ENCODE measurements around the gene GPC3.
A peak's percentile ranks its signal among the peaks of the same experiment; 100 is the strongest.

Gene GPC3

DNA sequence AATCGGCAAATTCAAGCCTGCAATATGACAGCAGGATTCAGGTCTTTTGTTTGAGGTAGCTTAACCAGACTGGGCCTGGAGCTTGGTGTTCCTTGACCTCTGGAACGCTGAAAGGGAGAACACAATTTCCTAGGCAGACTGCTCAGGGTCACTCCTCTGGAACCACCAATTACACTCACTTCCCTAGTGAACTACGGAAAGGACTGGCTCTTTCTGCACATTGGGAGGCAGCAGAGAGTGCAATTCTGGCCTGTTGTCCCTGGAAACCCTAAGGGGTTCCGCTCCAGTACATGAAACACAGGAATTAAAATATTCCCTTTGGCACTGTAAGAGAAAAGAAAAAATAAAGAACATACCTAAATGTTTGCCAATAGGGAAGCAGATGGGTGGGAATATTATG is 58.6 kb downstream of the GPC3 start:
- peak; percentile 68 for DNase-seq (ENCODE audit: low read depth, low spot score)

DNA sequence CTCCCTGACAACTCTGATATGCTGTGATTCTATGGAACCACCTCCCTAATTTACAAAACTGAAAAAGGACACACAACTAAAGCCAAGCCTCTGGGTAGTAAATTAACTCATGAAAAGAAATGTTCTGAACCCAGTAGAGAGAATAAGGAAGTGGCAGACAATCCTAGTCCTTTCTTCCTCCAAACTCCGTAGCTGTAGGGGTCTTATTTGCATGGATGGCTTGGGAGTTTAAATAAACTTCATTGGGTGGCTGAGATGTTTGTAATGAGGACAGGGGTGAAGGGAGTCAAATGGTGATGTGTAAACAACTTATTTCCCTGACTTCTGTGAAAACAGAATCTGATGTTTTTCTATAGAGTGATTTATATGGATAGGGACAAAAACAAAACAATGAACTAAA is 59.3 kb downstream of the GPC3 start:
- no peak for DNase-seq (ENCODE audit: low read depth, low spot score)

DNA sequence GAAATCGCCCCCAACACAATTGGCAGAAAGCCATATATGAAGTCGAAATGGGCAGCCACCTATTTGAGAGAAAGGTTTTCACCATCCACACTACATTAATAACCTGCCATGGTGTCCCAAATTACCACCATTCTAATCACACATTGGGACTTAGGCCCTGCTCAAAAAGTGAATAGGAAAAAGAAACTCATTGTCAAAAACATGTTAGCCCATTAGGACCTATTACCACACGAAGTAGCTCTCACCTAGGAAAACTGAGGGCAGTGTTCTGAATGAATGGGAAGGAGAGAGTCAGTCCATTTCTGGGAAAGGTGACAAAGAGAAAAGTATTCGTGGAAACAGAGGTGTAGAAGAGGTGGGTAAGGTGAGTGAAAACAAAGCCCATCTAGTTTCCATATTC is 60.8 kb downstream of the GPC3 start:
- DNase-seq (ENCODE audit: low read depth, low spot score), result no peak

DNA sequence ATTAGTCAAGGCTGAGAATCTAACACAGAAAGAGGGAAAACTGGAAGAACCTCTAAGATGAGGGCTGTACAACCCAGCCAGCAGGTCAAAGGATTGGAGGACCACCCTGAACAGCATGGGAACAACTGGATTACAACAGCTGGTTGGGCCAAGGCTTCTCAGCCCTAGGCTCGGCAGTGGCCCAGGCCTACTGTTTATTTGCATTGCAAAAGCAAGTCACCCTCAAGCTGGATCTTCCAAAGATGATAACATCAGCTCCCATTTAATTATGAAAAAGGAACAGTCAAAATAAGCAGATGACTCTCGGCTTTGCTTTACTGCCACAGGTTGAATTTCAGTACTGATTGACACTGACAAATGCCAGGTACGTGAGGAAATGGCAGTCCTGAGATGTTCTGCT is 61.8 kb downstream of the GPC3 start:
- peak; percentile 91 for DNase-seq (ENCODE audit: low read depth, low spot score)

DNA sequence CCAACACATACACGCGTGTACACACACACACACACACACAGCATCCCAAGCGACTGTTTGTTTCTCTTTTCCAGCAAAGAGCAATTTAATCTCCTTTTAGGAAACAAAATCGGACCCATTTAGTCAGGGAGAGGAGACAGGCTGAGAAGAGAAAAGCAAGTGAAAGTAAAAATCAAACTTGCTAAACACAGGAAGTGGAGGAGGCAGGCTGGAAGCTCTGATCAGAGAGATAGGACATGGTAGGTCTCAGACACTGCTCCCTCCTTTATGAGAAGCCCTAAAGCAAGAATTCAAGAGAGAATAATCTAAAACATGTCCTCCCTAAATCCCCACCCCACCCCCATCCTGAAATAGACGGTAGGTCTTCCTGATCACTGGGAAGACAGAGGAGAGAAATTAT is 62.3 kb downstream of the GPC3 start:
- no peak for DNase-seq (ENCODE audit: low read depth, low spot score)

DNA sequence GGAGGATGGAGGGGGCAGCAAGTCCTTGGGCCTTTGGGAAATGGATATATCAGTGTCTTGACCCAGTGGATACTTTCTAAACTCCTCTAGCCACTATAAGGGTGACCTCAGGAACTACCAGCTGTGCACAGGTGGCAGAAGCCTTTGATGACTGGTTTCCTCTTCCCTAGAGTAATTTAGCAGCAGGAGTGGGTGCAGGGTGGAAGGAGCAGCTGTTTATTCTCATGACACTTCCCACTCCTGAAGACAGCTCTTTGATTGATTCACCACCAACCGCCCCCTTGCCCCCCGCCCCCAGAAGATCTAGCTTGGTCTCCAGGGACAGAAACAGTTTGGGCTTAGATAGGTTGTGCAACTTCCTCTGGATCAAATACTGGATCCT is 63.0 kb downstream of the GPC3 start:
- no peak for DNase-seq (ENCODE audit: low read depth, low spot score)

DNA sequence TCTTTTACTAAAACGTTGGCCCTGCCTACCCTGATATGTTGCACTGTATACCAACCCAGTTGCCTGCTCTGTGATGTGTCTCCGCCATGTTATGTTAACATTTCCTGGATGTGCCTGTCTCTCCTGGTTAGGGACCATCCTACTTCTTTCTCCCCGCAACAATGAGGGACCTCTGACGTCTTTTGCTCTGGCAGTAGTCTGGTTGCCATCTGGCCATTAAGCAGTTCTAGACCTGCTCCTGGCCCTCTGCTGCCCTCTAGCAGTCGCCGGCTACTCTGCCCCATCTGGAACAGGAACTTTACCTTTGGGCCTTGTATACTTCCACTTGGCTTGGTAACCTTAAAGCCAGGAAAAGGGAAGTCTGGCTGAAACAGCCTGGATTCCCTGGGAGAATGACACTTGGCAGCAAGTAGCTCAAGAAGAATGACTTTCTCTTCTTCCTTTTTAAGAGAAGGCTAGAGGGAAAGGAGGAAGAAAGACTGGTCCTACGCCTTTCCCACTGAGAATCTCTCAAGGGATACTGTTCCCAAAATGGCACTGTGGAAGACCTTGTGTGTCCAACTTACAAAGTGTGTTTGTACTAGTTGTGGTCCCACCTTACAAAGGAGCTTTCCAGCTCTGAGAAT is 63.5 kb downstream of the GPC3 start:
- DNase-seq (ENCODE audit: low read depth, low spot score), result peak; percentile 92

DNA sequence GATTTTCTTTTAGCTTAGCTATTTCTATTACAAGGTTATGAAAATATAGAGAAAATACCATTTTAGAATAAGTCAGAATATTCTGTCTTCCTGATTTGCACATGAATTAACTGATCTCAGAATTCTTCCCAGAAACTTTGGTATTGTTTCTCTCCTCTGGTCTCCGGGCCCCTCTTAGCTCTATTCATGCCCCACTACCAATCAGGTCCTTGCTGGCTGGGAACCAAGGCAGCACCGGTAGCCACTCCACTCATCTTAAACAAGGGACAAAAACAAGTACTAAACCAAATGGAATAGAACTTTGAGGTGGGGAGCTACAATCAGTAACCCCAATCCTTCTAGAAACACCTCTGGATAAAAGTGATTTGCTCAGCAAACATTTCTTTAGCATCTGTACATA is 64.3 kb downstream of the GPC3 start:
- no peak for DNase-seq (ENCODE audit: low read depth, low spot score)

DNA sequence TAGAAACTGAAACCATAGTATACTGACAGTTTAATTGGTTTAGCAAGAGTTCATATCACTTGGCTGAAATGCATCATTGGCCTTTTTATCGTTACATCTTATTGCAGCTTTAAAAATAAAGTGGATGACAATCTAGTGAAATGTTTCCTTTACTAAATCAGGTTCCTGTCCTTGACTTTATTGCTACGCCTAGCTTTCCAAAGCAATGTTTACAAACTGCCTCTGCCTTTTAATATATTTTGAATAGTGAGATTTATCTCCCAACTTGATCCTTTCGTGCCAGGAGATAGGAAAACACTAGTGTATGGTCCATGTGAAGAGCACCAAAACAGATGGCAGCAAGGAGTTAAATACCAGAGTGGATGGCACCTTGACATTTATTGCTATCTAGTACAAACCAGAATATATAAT is 67.0 kb downstream of the GPC3 start:
- DNase-seq (ENCODE audit: low read depth, low spot score), result no peak

DNA sequence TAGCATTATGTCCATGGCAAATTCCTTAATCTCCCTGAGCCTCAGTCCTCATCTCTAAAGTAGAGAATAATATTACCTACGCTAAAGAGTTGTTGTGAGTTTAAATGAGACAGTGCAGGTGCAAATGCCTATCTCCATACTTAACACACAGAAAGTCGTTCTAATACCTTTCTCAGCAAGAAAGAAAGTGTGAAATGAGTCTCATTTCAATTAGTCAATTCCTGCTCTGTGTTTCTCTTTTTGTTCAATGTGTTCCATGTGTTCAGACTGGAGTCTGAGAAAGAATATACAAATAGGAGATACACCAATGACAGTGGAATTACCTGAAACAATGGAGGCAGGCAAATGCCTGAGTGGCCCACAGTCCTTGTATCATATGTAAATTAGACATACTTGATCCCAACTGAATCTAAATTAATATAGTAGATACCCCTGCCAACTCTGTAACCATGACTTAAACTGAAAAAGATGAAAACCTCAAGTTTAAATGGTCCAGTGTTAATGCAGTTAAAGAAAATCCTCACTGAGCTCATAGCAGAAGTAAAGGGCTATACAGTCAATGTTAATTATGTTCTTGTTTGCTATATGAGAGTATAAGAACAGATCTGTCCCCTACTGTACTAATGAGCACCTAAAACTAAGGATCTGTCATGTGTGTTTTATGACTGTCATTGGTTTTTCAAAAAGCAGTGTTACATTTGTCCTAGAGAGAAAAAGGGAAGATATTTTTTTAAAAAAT is 68.2 kb downstream of the GPC3 start:
- no peak for DNase-seq (ENCODE audit: low read depth, low spot score)

DNA sequence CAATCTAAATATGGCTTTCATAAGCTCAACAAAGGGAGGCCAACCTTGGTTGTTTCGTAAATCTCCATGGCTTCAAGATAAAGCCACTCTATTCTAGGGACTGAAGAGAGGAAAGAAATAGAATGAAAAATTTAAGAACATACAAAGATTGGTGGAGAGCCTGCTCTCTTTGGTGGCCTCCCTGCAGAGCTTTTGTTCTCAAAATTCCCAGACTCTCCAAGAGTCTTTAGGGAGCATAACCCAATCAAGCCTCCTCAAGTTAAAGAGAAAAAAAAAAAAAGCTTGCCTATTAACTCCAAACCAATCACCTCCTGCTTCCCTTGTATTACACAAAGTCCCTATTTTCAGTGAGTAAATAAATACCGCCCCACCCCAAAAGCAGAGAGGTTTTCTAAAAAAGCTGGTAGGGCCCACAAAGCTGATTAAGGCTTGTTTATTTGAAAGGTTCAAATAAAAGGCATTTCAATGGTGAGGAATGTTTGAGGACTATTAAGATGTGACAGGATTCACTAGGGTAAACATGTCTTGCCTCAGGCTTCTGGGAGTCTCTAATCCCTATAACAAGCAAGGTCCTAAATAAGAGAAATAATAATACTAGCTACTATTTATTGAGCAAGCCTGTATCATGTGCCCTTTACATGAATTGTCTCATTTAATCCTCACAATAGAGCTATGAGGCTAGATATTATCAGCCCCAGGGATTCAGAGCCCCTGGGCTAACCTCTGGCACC is 71.6 kb downstream of the GPC3 start:
- DNase-seq (ENCODE audit: low read depth, low spot score), result peak; percentile 78

DNA sequence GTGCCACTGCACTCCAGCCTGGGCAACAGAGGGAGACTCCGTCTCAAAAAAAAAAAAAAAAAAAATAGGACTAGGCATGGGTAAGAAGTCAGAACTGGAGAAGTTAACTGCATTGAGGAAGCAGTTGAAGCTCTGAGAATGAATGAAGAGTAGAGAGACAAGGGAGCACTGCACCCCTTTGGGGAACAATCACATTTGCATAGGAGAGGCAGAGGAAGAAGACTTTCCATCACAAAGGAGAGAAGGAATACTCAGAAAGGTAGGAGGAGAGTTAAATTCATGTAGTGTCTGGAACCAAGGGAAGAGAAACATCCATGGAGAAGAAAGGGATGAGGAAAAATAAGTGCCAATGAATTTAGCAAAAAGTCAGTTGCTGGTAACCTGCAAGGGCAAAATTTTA is 72.4 kb downstream of the GPC3 start:
- no peak for DNase-seq (ENCODE audit: low read depth, low spot score)

DNA sequence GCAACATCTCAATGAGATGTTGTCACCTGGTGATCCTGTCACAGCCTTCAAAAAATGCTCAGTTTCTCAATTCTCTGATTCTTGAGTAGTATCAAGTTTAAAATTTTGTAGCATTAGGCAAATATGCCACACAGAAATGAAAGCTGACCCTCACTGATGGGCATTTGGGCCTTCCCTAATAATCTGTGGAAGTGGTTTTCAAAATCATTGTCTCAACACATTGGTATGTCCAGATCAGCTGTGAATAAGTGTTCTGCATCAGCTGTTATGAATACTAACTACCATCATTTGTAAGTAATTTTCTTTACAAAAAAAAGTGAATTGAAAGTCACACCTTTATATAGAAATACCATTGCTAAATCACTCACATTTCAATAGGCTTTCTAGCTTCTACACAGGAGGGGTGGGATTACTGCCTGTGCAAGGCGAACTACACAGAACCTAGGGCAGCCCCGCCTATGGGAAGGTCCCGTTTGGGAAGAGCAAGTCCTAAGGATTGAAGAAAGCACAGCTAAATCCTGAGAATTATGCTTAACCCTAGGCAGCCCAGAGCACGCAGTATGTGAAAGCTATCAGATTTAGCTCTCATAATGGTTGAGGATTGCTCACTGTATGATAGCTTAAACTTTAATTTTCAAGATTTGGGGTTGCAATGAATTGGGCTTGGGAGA is 73.4 kb downstream of the GPC3 start:
- no peak for DNase-seq (ENCODE audit: low read depth, low spot score)

DNA sequence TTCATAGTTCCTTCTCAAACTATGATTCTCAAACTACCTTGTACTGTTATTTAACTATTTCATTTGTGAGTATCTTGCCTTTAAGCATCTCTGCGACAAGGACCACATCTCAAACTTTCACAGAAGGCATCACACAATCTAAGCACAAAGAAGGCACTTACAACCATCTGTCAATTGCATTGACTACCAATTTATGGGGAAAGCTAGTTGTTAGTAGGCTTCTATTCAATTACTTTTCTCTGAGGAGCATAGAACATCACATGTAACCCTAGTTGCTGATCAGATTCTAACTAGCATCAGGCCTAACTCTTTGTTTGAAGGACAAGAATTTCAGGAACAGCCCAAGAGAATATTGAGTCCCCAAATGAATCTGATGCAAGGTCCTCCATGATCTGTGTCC is 74.9 kb downstream of the GPC3 start:
- DNase-seq (ENCODE audit: low read depth, low spot score), result no peak

DNA sequence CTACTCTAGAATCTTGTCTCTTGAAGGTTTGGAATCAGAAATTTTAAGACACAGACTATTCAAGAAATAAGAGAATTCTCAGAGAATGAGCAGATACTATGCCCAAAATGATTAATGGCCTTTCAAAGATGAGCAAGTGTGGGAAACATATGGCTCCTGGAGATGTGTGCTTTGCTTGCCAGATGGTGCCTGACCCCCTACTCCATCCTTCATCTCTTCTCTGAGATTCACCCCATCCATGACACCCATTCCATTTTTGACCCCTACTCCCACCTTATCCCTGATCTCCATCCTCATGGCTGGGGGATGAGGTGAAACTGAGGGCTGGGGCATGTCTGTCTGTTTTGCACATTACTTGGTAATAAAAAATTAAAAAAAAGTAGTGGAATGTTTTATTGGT is 75.5 kb downstream of the GPC3 start:
- no peak for DNase-seq (ENCODE audit: low read depth, low spot score)

DNA sequence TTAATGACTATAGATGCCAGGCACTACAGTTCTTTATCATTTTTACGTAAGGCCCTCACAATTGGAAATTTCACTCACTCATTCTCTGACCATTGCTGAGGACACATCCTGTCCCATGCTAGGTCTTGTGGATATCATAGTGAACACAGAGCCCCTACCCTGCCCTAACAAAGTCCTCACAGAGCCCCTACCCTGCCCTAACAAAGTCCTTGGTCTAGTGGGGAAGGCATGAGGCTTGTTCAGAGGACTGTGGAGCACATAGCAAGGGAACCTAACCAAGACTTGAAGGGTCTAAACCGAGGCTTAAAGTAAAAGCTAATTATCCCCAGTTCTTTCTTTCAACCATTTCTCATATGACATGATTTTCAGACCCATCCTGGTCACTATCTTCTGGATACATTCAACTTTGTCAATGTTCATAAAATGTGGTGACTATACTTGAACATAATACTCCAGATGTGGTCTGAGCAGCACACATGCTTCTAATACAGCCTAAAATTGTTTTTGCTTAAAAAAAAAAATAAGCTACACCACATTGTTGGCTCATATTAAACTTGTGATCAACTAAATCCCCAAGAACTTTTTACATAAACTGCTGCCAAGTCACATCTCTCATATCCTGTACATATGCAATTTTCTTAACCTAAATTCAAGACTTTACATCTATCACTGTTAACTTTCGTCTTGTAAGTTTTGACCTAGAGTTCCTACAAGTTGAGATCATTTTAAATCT is 77.0 kb downstream of the GPC3 start:
- DNase-seq (ENCODE audit: low read depth, low spot score), result no peak

DNA sequence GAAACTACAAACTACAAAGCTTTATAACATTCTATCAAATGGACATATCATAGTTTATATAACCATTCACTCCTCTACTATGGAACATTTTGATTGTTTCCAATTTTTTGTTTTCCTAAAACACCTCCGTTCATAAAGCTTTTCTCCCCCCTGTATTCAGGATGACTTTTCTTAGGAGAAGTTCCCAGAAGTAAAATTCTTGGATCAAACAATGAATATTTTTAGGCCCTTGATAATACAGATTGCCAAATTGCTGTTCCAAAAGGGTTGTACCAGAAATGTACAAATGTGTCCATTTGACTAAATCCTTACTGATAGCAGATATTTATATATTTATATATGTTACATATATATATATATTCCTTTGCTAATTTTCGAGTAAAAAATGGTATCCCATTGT is 77.8 kb downstream of the GPC3 start:
- DNase-seq (ENCODE audit: low read depth, low spot score), result no peak

DNA sequence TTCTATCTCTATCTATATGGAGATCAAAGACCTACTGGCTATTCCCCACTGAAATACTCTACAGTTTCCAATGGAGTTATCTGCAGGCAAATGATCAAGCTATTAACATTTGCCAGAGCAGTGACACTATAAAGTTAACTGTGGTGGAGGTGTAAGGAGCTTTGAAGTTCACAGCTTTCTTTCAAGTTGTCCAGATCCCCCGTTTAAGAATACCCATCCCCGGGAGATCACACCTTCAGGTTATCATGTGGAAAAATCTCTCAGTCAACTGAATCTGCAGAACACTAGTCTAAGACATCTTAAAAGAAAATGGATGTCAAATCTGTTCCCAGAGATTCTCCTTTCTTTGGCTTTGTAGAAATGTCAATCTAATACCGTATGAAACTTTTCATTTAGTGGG is 80.1 kb downstream of the GPC3 start:
- no peak for DNase-seq (ENCODE audit: low read depth, low spot score)

DNA sequence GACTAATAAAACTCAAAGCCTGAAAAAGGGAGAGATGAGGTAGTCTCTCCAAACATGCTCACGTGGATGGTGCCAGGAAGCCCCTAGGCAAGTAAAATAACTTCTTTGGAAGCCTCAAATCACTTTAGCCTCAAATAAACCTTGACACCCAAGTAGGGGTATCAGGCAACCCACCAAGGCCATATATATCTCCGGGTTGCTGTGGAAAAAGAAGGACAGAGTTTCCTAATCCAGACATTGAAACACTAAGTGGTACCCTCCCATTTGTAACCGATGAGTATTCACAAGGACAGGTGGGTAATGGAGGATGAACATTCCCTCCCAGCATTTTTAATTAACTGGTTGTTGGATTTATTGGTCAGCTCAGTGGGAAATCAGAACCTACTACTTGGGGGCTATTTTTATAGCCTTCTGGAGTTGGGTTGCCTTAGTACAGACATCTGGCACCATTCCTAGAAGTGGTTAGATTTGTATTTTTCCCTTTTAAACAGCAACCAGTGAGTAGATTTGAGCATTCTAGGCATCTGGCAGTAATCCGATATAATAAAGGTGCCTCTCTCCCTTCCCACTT is 87.7 kb downstream of the GPC3 start:
- DNase-seq (ENCODE audit: low read depth, low spot score), result no peak

DNA sequence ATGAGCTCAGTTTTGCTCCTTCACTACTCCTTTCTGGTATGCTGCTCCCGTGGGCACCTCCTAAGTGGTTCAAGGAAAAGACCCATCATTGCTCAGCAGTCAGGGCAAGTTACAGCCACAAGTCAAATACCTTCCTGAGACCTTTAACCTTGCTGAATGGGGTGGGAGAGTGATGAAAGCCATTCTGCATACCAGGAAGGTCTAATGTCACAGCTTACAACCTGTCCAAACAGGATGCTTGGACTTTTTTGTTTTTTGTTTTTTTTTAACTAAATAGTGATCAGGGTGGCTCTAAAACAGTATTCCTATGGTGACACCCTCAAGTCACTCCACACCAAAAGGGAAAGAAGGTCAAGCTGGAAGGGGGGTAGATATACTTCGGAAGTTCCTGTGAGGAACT is 93.1 kb downstream of the GPC3 start:
- peak; percentile 89 for DNase-seq (ENCODE audit: low read depth, low spot score)

DNA sequence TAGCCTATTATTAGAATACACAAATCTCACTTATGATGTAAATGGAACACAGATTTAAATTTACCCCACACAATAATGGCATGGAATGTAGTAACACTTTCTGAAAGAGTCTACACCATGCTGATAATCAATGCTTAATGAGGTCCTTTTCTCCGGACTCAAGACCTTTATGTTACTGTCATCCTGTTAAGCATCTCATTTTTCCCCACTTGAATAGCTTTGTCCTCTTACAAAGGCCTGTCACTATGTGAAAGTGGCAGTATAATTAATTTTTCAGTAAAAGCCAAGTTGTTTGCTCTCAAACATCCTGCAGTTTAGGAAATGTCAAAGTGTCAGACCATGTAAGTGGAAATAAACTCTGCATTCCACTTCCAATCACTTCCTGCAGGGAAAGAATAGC is 96.4 kb downstream of the GPC3 start:
- DNase-seq (ENCODE audit: low read depth, low spot score), result no peak
